RWPE1 (cell line): Measurements from ENCODE around the gene DNAAF2.
"Not testable (repeated sequence)": the region's sequence is repeated elsewhere in the genome, so short reads cannot be mapped to it uniquely, and the experiment has no call there.

Source experiments
- CTCF ChIA-PET: fragments of 350-600 bp; sonication (Branson Sonifier 250); formaldehyde crosslinking; extraction: SDS; loops from one replicate; lab custom pipeline; 2021; lab: Yijun Ruan, JAX
- POLR2A ChIA-PET: fragments of 400-600 bp; formaldehyde crosslinking; extraction: SDS; loops from one replicate; lab custom pipeline; 2020; ENCODE audit warnings: antibody characterized with exemption; ENCODE audit not compliant: low non-redundant PET; lab: Yijun Ruan, JAX
- DNase-seq: peaks from one replicate; pipeline ENCODE4 v3.0.0; 2012; ENCODE audit warnings: low spot score
- H3K27ac ChIP-seq: fragments of 450-650 bp; 2 replicates; pipeline ENCODE4 v1.5.1; 2017
- CTCF ChIP-seq: fragments of 450-650 bp; conservative IDR thresholded peaks from 2 replicates; pipeline ENCODE4 v1.5.1; 2017; ENCODE audit warnings: low read depth, mild to moderate bottlenecking

DNAAF2 gene

DNA sequence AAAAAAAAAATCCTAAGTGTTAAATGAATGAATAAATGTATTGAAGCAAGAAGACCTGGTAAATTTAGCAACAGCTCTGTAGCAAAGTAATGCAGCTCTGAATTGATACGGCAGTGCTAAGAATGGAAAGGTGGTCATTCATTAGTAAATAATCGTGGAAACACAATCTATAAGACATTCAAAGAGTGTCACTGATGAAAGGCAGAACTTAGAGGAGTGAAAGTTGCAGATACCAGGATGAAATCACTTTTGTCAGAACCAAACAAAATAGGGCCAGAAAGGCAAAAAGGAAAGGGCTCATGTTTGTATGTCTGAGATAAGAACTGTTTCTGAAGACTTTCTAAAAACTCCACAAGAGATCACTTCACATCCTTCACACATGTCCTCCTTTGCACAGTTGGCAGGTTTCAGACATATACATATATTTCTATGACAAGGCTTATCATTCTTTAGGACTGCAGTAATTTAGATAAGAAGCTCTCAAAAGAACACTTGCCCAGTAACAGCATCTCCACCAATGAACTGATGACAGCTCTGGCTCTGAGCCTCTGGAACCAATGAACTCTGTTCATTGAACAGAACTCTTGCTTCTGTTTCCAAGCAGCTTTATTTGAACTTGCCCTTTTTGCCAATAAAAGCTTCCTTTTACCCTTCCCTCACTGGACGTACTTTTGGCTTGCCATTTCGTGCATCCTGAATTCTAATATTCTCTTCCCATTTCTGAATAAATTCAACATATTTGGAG lies 40.5 kb downstream of the DNAAF2 start:
- ChIA-PET CTCF (interaction anchor here (0.6 kb wide), 1 partner anchor 192 kb away, joined by 3 read pairs; no protein-coding TSS in a partner anchor), POLR2A (interaction anchor here (0.6 kb wide), 1 partner anchor 26 kb away, joined by 3 read pairs; the partner anchor contains the start of gene RPL36AL)
- no peak for DNase-seq
- no peak overlapping the region for H3K27ac ChIP-seq
- no peak for TF ChIP-seq CTCF

GRCh38 chr14:49593016-49593415 lies 42.0 kb downstream of the DNAAF2 start:
- CTCF ChIA-PET = interaction anchor here (0.6 kb wide), 1 partner anchor 82 kb away, joined by 3 read pairs; no protein-coding TSS in a partner anchor
- POLR2A ChIA-PET = no interaction called here
- TF ChIP-seq CTCF = no peak
- no peak overlapping the region for H3K27ac ChIP-seq
- no peak for DNase-seq

GRCh38 chr14:49589387-49589786 lies 45.7 kb downstream of the DNAAF2 start:
- no peak for DNase-seq
- POLR2A ChIA-PET = no interaction called here
- CTCF ChIA-PET = interaction anchor here (0.6 kb wide), 1 partner anchor 316 kb away, joined by 3 read pairs; no protein-coding TSS in a partner anchor
- no peak overlapping the region for H3K27ac ChIP-seq
- TF ChIP-seq CTCF = no peak

DNA sequence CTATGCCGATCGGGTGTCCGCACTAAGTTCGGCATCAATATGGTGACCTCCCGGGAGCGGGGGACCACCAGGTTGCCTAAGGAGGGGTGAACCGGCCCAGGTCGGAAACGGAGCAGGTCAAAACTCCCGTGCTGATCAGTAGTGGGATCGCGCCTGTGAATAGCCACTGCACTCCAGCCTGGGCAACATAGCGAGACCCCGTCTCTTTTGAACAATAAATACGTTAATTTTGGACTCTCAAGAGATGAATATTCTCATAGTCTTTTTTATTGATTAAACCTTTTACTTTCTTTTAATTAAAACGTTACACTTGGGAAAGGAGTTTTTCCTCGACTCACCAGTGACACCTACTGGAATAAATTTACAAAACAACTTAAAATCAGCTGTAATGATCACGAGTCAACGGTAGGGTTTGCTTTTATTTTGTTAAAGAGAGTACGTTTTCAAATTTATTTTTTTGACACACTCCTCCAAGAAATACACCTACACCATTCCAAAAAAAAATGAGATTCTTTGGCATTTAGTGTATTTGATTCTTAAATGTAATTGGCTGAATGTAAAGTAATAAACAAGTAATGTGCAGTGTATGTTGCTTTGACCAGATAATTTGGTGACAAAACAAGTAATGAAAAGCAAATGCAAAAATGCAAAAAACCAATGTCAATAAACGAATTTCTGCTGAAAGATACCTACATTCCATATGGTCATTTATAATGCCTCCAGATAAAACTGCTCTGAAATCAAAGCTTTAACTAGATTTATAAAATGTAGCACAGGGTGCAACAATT lies 48.2 kb downstream of the DNAAF2 start:
- peak; percentile 52 for DNase-seq
- POLR2A ChIA-PET = interaction anchor here (0.6 to 2.5 kb wide), 2 partner anchors 34 to 275 kb away, joined by 3 to 10 read pairs; partner anchors contain the start of genes MGAT2 and RPL36AL
- CTCF ChIA-PET = interaction anchor here (0.6 to 1.9 kb wide), 10 partner anchors 9 to 1182 kb away, joined by 3 to 7 read pairs (median 4); partner anchors contain the start of genes LRR1 and RPL36AL
- peak; percentile 92 for TF ChIP-seq CTCF
- H3K27ac ChIP-seq = peak overlapping the region; percentile 91

DNA sequence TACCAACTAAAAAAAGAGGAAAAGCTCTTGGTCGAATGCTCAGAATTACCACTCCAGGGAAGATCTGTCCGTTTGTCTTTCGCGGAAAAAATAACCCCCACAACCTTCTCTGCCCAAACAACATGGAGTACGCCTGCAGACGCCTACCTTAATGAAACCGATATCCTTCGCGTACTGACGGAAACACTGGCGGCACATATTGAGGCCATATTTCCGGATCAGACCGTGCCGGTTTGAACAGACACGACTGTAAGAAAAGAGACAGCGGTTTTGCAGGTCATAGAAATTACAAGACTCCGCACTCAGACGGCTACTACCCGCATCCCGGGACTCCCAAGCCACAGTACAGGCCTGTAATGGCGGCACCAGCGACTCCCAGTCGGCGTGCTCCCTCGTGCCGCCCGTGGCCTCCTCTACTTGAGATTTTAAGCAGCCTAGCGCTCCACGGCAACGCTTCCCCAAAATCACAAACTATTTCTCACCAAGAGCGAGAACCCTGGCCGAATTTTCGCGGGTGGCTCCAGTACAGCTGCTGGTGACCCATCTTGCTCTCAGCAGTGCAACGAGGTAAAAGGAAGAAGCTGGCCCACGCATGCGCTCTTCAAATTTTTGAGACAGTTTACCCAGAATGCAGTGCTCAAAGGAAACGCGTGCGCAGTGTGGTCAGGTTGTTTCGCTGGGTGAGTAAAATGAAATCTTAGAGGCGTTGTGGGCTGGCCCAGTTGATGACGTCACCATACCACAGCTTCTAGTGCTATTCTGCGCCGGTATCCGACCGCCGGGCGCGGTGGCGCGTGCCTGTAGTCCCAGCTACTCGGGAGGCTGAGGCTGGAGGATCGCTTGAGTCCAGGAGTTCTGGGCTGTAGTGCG lies 49.0 kb downstream of the DNAAF2 start, which contains the start of gene RPS29:
RPS29 (minus strand) TSS at position 578 of the 870 bp plus-strand sequence; CDS start at position 544, 34 bp downstream.
- DNase-seq = peak; percentile 96
- ChIA-PET POLR2A (interaction anchor here (0.6 to 2.5 kb wide), 2 partner anchors 35 to 276 kb away, joined by 3 to 10 read pairs; partner anchors contain the start of genes MGAT2 and RPL36AL), CTCF (interaction anchor here (0.7 to 1.9 kb wide), 5 partner anchors 9 to 125 kb away, joined by 3 to 7 read pairs (median 4); partner anchors contain the start of gene LRR1)
- no peak for TF ChIP-seq CTCF
- H3K27ac ChIP-seq = peak within 1 kb of the TSS; percentile 91

DNA sequence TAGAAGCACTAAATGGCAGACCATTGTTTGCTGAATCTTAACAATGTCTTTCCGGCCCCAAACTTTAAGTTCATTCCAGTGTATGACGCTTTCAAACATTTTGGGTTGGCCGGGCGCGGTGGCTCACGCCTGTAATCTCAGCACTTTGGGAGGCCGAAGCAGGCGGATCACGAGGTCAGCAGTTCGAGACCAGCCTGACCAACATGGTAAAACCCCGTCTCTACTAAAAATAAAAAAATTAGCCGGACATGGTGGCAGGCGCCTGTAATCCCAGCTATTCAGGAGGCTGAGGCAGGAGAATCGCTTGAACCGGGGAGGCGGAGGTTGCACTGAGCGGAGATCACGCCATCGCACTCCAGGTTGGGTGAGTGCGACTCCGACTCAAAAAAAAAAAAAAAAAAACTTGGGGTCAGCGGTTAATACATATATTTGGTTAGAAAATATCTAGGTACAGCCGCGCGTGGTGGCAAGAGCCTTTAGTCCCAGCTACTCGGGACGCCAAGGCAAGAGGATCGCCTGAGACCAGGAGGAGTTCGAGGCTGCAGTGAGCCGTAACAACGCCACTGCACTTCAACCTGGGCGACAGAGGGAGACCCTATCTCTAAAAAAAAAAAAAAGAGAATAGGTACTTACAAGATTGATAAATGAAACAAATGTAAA lies 49.9 kb downstream of the DNAAF2 start:
- CTCF ChIA-PET = interaction anchor here (0.6 to 0.7 kb wide), 2 partner anchors 1279 to 1812 kb away, joined by 3 to 4 read pairs; no protein-coding TSS in a partner anchor
- POLR2A ChIA-PET = interaction anchor here (0.7 to 2.5 kb wide), 2 partner anchors 20 to 35 kb away, joined by 3 to 10 read pairs; partner anchors contain the start of genes MGAT2 and RPL36AL
- not testable (repeated sequence) for DNase-seq
- H3K27ac ChIP-seq = peak overlapping the region; percentile 91
